Panc1 (cell line): ENCODE results near the gene RHBDF1. TPM values are rescaled to one million over a fixed set of nuclear protein-coding genes. Genes with fewer than 3 reads are reported as not detected.

Experiments
- ATAC-seq: fragments of 200-7000 bp; cut with Tn5 transposase; 2 replicates; pipeline ENCODE4 v1.9.1; 2020; ENCODE audit warnings: mild to moderate bottlenecking, moderate library complexity
- BruUV-seq: library from RNA; stranded (reverse); fragments of 400-500 nt; replicated peaks from 2 replicates; lab custom pipeline; 2021; lab: Mats Ljungman, UMichigan
- CTCF ChIA-PET: fragments of 300-600 bp; sonication (Branson Sonifier 250); formaldehyde crosslinking; loops from one replicate; lab custom pipeline; 2022; ENCODE audit warnings: antibody characterized with exemption; lab: Charles Lee
- POLR2A ChIA-PET: fragments of 300-600 bp; sonication (Branson Sonifier 250); formaldehyde crosslinking; loops from one replicate; lab custom pipeline; 2022; ENCODE audit warnings: antibody characterized with exemption; lab: Charles Lee
- DNase-seq: peaks from one replicate; pipeline ENCODE4 v3.0.0-alpha.2; 2010; ENCODE audit warnings: low read depth, low spot score
- H3K27ac ChIP-seq: 2 replicates; pipeline ENCODE4 v1.5.1; 2011; ENCODE audit warnings: mild to moderate bottlenecking, low read length, inconsistent platforms
- H3K27me3 ChIP-seq: fragments of 200-500 bp; sonication (Bioruptor generic); 2 replicates; pipeline ENCODE4 v1.6.0; 2014; ENCODE audit warnings: low read length, inconsistent platforms; ENCODE audit not compliant: control insufficient read depth, insufficient read depth
- H3K36me3 ChIP-seq: fragments of 200-500 bp; sonication (Bioruptor generic); 2 replicates; pipeline ENCODE4 v1.5.1; 2014; ENCODE audit warnings: inconsistent platforms, mild to moderate bottlenecking, low read length, moderate library complexity; ENCODE audit not compliant: control insufficient read depth, insufficient read depth
- H3K4me1 ChIP-seq: 2 replicates; pipeline ENCODE4 v1.5.1; 2011; ENCODE audit warnings: inconsistent platforms, mild to moderate bottlenecking, low read length, moderate library complexity; ENCODE audit not compliant: control insufficient read depth, insufficient read depth
- H3K4me3 ChIP-seq, 2 experiments: 2 replicates each; pipeline ENCODE4 v1.5.1; 2011 to 2012; ENCODE audit warnings: low read depth in 2 of 2, low read length in 2 of 2, mild to moderate bottlenecking in 2 of 2, inconsistent platforms in 1 of 2, moderate library complexity in 1 of 2
- H3K9me3 ChIP-seq: fragments of 200-500 bp; sonication (Bioruptor generic); 2 replicates; pipeline ENCODE4 v1.5.1; 2014; ENCODE audit warnings: low read depth, mild to moderate bottlenecking, inconsistent platforms, low read length, moderate library complexity; ENCODE audit not compliant: control insufficient read depth, insufficient read depth
- POLR2AphosphoS5 ChIP-seq: IDR thresholded peaks from 2 replicates; pipeline ENCODE4 v1.6.1; 2012; ENCODE audit warnings: mild to moderate bottlenecking, low read depth, low read length, moderate library complexity
- REST ChIP-seq, 2 experiments: IDR thresholded peaks; 2 replicates each; pipeline ENCODE4 v1.6.1; 2011 to 2012; ENCODE audit warnings: low read depth in 2 of 2, control low read depth in 1 of 2, low read length in 1 of 2, mild to moderate bottlenecking in 1 of 2, moderate library complexity in 1 of 2; ENCODE audit not compliant: insufficient read depth in 1 of 2
- SIN3A ChIP-seq: IDR thresholded peaks from 2 replicates; pipeline ENCODE4 v1.6.1; 2012; ENCODE audit warnings: low read depth, mild to moderate bottlenecking, low read length, moderate library complexity, borderline replicate concordance; ENCODE audit not compliant: insufficient read depth
- TCF7L2 ChIP-seq: IDR thresholded peaks from 2 replicates; pipeline ENCODE4 v1.6.1; 2011; ENCODE audit warnings: mild to moderate bottlenecking, low read depth, low read length, inconsistent platforms
- in situ Hi-C: cut with HindIII; loops from 2 replicates; pipeline ENCODE4 v1.10.0; 2016; ENCODE audit warnings: low sequenced_read_pairs, low pct_unique_long_range_greater_than_20kb
- intact Hi-C: fragments of 100-400 bp; cut with micrococcal nuclease; formaldehyde crosslinking; loops from one replicate; pipeline ENCODE4 v1.10.0; 2022; ENCODE audit not compliant: unreplicated experiment
- total RNA-seq: library from RNA; stranded (reverse); gene quantifications from one replicate; pipeline ENCODE4 v1.2.1, GENCODE V29; 2021; ENCODE audit not compliant: unreplicated experiment
- TF ChIP-seq, protein P1 (sequence below): fragments of 450-650 bp; IDR thresholded peaks from 2 replicates; pipeline ENCODE4 v1.5.1; 2017; ENCODE audit warnings: mild to moderate bottlenecking

RHBDF1 gene
- total RNA-seq, 1 experiment from 2014 or later: 41.7 TPM

DNA sequence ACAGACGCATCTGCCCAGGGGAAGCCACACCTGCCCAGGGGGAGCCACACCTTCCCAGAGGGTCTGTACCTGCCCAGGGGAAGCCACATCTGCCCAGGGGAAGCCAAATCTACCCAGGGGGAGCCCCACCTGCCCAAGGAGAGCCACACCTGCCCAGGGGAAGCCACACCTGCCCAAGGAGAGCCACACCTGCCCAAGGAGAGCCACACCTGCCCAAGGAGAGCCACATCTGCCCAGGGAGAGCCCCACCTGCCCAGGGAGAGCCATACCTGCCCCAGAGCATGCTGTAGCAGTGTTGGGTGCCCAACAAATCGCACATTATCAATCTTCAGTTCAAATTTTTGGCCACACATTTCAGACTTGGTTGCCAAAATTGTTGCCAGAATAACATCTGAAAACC, 46.4 kb upstream of the RHBDF1 start:
- Histone ChIP-seq H3K36me3 (peaks cover 11% of the 10 kb centered on the region), H3K4me1 (no peaks in the 10 kb centered on the region; the same call in 1 of the 2 replicates), H3K27me3 (no peaks in the 10 kb centered on the region), H3K9me3 (no peaks in the 10 kb centered on the region), H3K4me3 (no peak overlapping the region), H3K27ac (no peak overlapping the region)
- DNase-seq (no peak), ATAC-seq (no peak)
- POLR2A ChIA-PET: interaction anchor here (0.7 kb wide), 1 partner anchor 24 kb away, joined by 3 read pairs; no protein-coding TSS in a partner anchor
- TF ChIP-seq, protein P1, sequence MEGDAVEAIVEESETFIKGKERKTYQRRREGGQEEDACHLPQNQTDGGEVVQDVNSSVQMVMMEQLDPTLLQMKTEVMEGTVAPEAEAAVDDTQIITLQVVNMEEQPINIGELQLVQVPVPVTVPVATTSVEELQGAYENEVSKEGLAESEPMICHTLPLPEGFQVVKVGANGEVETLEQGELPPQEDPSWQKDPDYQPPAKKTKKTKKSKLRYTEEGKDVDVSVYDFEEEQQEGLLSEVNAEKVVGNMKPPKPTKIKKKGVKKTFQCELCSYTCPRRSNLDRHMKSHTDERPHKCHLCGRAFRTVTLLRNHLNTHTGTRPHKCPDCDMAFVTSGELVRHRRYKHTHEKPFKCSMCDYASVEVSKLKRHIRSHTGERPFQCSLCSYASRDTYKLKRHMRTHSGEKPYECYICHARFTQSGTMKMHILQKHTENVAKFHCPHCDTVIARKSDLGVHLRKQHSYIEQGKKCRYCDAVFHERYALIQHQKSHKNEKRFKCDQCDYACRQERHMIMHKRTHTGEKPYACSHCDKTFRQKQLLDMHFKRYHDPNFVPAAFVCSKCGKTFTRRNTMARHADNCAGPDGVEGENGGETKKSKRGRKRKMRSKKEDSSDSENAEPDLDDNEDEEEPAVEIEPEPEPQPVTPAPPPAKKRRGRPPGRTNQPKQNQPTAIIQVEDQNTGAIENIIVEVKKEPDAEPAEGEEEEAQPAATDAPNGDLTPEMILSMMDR: no peak
- TF ChIP-seq TCF7L2 (no peak), SIN3A (no peak), REST (IDR thresholded peaks at IDR 0.05; ENCODE audit: insufficient read depth in 1 of 2, low read depth in 2 of 2, low read length in 1 of 2) (no peak), POLR2AphosphoS5 (no peak)
- BruUV-seq: no TSS peak
- in situ Hi-C loops (no loop called here), intact Hi-C loops (no loop called here)
- CTCF ChIA-PET: no interaction called here

GRCh38 chr16:117379-118365, 45.2 kb upstream of the RHBDF1 start:
- H3K36me3 ChIP-seq: peaks cover 12% of the 10 kb centered on the region
- CTCF ChIA-PET: interaction anchor here (0.6 to 1.8 kb wide), 5 partner anchors 10 to 122 kb away, joined by 3 to 8 read pairs (median 4); no protein-coding TSS in a partner anchor
- H3K4me1 ChIP-seq: no peaks in the 10 kb centered on the region; the same call in 1 of the 2 replicates
- POLR2A ChIA-PET: no interaction called here
- in situ Hi-C loops (no loop called here), intact Hi-C loops (no loop called here)
- H3K4me3 ChIP-seq: no peak overlapping the region
- ATAC-seq (peak; percentile 89), DNase-seq (no peak)
- no peaks in the 10 kb centered on the region for H3K9me3 ChIP-seq
- TF ChIP-seq SIN3A: no peak
- TF ChIP-seq, protein P1: peak; percentile 88
- no peak for TF ChIP-seq REST (IDR thresholded peaks at IDR 0.05; ENCODE audit: insufficient read depth in 1 of 2, low read depth in 2 of 2, low read length in 1 of 2)
- BruUV-seq: no TSS peak
- H3K27me3 ChIP-seq: no peaks in the 10 kb centered on the region
- no peak overlapping the region for H3K27ac ChIP-seq
